Measurements from ENCODE around the gene SLC25A1.

DNA sequence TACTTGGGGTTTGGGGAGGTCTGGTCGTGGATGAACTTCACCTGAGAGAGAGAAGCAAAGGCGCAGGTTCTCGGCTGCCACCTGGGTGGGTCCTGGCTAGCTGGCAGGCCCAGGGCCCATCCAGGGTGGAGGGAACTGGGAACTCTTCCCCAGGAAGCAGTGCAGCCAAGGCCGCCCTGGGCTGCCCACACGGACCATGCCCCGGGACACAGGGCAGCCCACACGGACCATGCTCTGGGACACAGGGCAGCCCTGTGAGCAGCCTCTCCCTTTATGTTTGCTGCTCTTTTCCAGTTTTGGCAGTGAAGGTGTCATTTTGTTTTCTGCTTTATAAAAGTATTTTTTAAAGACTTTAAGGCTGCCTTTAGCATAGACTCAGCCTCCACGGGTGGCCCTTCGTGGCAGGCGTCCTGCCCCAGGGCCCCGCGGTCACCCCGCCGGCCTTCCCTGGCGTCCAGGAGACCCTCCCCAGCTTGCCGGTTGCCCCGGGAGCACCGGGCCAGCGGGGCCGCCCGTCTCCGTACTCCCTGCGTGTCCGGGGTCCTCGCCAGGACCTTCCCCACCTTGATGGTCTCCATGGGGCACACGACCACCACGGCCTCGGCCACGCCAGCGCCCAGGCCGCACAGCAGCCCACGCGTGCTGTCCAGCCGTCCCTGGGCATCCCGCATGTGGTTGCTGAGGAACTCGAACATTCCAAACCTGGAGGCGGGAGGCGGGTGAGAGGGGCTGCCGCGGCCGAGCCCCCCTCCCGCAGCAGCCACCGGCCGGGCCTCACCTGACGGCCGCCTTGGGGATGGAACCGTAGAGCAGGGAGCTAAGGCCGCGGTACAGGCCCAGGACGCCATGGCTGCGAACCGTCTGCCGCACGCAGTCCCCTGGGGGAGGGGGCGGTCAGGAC is 1.1 kb downstream of the SLC25A1 start:
- TF ChIP-seq, protein P1, sequence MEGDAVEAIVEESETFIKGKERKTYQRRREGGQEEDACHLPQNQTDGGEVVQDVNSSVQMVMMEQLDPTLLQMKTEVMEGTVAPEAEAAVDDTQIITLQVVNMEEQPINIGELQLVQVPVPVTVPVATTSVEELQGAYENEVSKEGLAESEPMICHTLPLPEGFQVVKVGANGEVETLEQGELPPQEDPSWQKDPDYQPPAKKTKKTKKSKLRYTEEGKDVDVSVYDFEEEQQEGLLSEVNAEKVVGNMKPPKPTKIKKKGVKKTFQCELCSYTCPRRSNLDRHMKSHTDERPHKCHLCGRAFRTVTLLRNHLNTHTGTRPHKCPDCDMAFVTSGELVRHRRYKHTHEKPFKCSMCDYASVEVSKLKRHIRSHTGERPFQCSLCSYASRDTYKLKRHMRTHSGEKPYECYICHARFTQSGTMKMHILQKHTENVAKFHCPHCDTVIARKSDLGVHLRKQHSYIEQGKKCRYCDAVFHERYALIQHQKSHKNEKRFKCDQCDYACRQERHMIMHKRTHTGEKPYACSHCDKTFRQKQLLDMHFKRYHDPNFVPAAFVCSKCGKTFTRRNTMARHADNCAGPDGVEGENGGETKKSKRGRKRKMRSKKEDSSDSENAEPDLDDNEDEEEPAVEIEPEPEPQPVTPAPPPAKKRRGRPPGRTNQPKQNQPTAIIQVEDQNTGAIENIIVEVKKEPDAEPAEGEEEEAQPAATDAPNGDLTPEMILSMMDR (conservative IDR thresholded peaks at IDR 0.05 in 1 of 2, IDR thresholded peaks at IDR 0.05 in 1 of 2; ENCODE audit: extremely low read depth in 1 of 2, insufficient read depth in 1 of 2, low read depth in 1 of 2, low read length in 2 of 2) = no peak
- no peak for TF ChIP-seq EZH2 (IDR thresholded peaks at IDR 0.05; ENCODE audit: borderline replicate concordance, low read length)

Measured in mammary epithelial cell (primary cell).